Spleen (tissue), 11 donors: ENCODE measurements around the gene SLC29A3. TPM values are rescaled to one million over a fixed set of nuclear protein-coding genes. Genes with fewer than 3 reads are reported as not detected.
A peak's percentile ranks its signal among the peaks of the same experiment; 100 is the strongest.

ENCODE experiments used
- DNase-seq: peaks from one replicate; pipeline ENCODE4 v3.0.0-alpha.2; 2020
- H3K27ac ChIP-seq, 8 donors: fragments of 200-600 bp; sonication (generic) in 7 of 8; 1 replicate in 4 of 8; 2 replicates in 4 of 8; pipeline versions ENCODE4 v1.5.0 to v1.8.0; 2016 to 2021; ENCODE audit warnings: inconsistent platforms in 4 of 8, mild to moderate bottlenecking in 4 of 8, moderate library complexity in 1 of 8
- H3K27me3 ChIP-seq, 7 donors: fragments of 200-600 bp; sonication (generic) in 6 of 7; replicated peaks in 1 of 7; 1 replicate in 4 of 7; 2 replicates in 3 of 7; pipeline versions ENCODE4 v1.5.0 to v1.8.0; 2016 to 2021; ENCODE audit warnings: inconsistent platforms in 3 of 7, mild to moderate bottlenecking in 1 of 7
- H3K36me3 ChIP-seq, 6 donors: fragments of 200-600 bp; sonication (generic) in 5 of 6; 1 replicate in 4 of 6; 2 replicates in 2 of 6; pipeline versions ENCODE4 v1.5.0 to v1.8.0; 2016 to 2021; ENCODE audit warnings: inconsistent platforms in 2 of 6
- H3K4me1 ChIP-seq, 6 donors: fragments of 200-600 bp; sonication (generic) in 5 of 6; 1 replicate in 3 of 6; 2 replicates in 3 of 6; pipeline versions ENCODE4 v1.5.0 to v1.8.0; 2016 to 2021; ENCODE audit warnings: inconsistent platforms in 3 of 6
- H3K4me3 ChIP-seq, 8 donors: fragments of 200-600 bp; sonication (generic) in 7 of 8; 1 replicate in 4 of 8; 2 replicates in 4 of 8; pipeline versions ENCODE4 v1.5.0 to v1.8.0; 2016 to 2021; ENCODE audit warnings: inconsistent platforms in 4 of 8, mild to moderate bottlenecking in 4 of 8, moderate library complexity in 2 of 8
- H3K9me3 ChIP-seq, 8 donors: fragments of 200-600 bp; sonication (generic) in 7 of 8; 1 replicate in 4 of 8; 2 replicates in 4 of 8; pipeline versions ENCODE4 v1.5.0 to v1.8.0; 2016 to 2021; ENCODE audit warnings: inconsistent platforms in 4 of 8
- CTCF ChIP-seq, 11 experiments: fragments of 200-600 bp in 7 of 11; fragments of 450-650 bp in 4 of 11; sonication (generic) in 4 of 11; IDR thresholded peaks in 8 of 11; conservative IDR thresholded peaks in 3 of 11; 1 replicate in 7 of 11; 2 replicates in 4 of 11; pipeline versions ENCODE4 v1.4.0 to v1.8.0; 2016 to 2021; ENCODE audit warnings: antibody characterized with exemption in 11 of 11, inconsistent platforms in 4 of 11, mild to moderate bottlenecking in 1 of 11
- POLR2A ChIP-seq, 3 donors: fragments of 450-650 bp; IDR thresholded peaks; one replicate each; pipeline ENCODE4 v1.5.1; 2017; ENCODE audit warnings: antibody characterized with exemption in 3 of 3, mild to moderate bottlenecking in 1 of 3
- POLR2AphosphoS5 ChIP-seq, 3 donors: sonication (generic); formaldehyde crosslinking; IDR thresholded peaks; one replicate each; pipeline ENCODE4 v1.5.1; 2017; ENCODE audit warnings: antibody characterized with exemption in 3 of 3
- WGBS, 5 donors: extraction: QIAGEN DNeasy Blood & Tissue Kit in 3 of 5; methylation state at CpG; one replicate each; pipeline versions ENCODE4 v1.1.5 to v1.1.7; 2013 to 2018; 5-methylcytosine and 5-hydroxymethylcytosine counted together
- intact Hi-C: fragments of 100-400 bp; cut with DNase I; formaldehyde crosslinking; loops from one replicate; pipeline ENCODE4 v1.15.0; 2023; ENCODE audit warnings: low total_unique reads
- polyA plus RNA-seq, 3 donors: library from polyadenylated mRNA; stranded (reverse); fragments of 200-250 nt; gene quantifications; one replicate each; pipeline ENCODE4 v1.2.1, GENCODE V29; 2013
- total RNA-seq, 7 donors: library from RNA; depleted of rRNA in 3 of 7; stranded (reverse); fragments of >200 nt in 3 of 7; fragmentation: NEBNext Ultra II Directional in 4 of 7; extraction: Animal tissue kit (Norgen Biotek cat#: 25700) in 4 of 7; gene quantifications; one replicate each; pipeline versions ENCODE4 v1.1.0 to v1.2.1, GENCODE V29; 2016 to 2021
- donor health status: healthy with polysubstance abuse.
- donor health status: DM: no; HTN: no; CAD: no; lungs with moderate emphysema.
- donor health status: DM: no; HTN: no; CAD: no.
- donor health status: Bipolar disorder and iron deficiency.
- donor health status: healthy.
- donor health status: DM: no; HTN: no; CAD: no.
- donor health status: DM: yes; HTN: yes; CAD: no.

SLC29A3 gene
- total and polyA plus RNA-seq, 10 donors, result 3.3 to 15.6 (median 7.7) TPM

- Histone ChIP-seq H3K27me3 (no peaks in the 10 kb centered on the region), H3K36me3 (peaks cover 0 to 48% (median 4%) of the 10 kb centered on the region in 6 donors), H3K27ac (no peak overlapping the region), H3K9me3 (no peaks in the 10 kb centered on the region), H3K4me1 (peaks cover 7 to 25% (median 18%) of the 10 kb centered on the region in 6 donors), H3K4me3 (no peak overlapping the region)
- WGBS, 5 donors, result 77 to 92% (median 88%) methylated on average over 4 of the region's 4 CpGs
- intact Hi-C loops, result no loop called here
- DNase-seq, result no peak
- TF ChIP-seq POLR2A (IDR thresholded peaks at IDR 0.05) (no peak), POLR2AphosphoS5 (IDR thresholded peaks at IDR 0.05) (no peak), CTCF (IDR thresholded peaks at IDR 0.05 in 8 of 11, conservative IDR thresholded peaks at IDR 0.05 in 3 of 11) (no peak)
These were observed 11.8 kb downstream of the SLC29A3 start for GRCh38 chr10:71330789-71331404.

GRCh38 chr10:71331736-71332135, 12.7 kb downstream of the SLC29A3 start:
- no peaks in the 10 kb centered on the region for H3K9me3 ChIP-seq
- H3K36me3 ChIP-seq, result peaks cover 0 to 45% (median 4%) of the 10 kb centered on the region in 6 donors
- intact Hi-C loops, result no loop called here
- TF ChIP-seq POLR2A (IDR thresholded peaks at IDR 0.05) (no peak), CTCF (IDR thresholded peaks at IDR 0.05 in 8 of 11, conservative IDR thresholded peaks at IDR 0.05 in 3 of 11) (no peak), POLR2AphosphoS5 (IDR thresholded peaks at IDR 0.05) (no peak)
- H3K27me3 ChIP-seq, result no peaks in the 10 kb centered on the region
- H3K4me3 ChIP-seq, result no peak overlapping the region
- 75 to 85% (median 80%) methylated on average over 4 of the region's 4 CpGs for WGBS, 5 donors
- DNase-seq, result no peak
- H3K4me1 ChIP-seq, result peaks cover 7 to 25% (median 18%) of the 10 kb centered on the region in 6 donors
- no peak overlapping the region for H3K27ac ChIP-seq

GRCh38 chr10:71332466-71332865, 13.4 kb downstream of the SLC29A3 start:
- intact Hi-C loops, result no loop called here
- TF ChIP-seq POLR2A (IDR thresholded peaks at IDR 0.05) (no peak), POLR2AphosphoS5 (IDR thresholded peaks at IDR 0.05) (no peak), CTCF (IDR thresholded peaks at IDR 0.05 in 8 of 11, conservative IDR thresholded peaks at IDR 0.05 in 3 of 11) (no peak)
- Histone ChIP-seq H3K9me3 (no peaks in the 10 kb centered on the region), H3K36me3 (peaks cover 0 to 45% (median 4%) of the 10 kb centered on the region in 6 donors), H3K4me1 (peaks cover 7 to 25% (median 18%) of the 10 kb centered on the region in 6 donors), H3K27me3 (no peaks in the 10 kb centered on the region), H3K4me3 (no peak overlapping the region), H3K27ac (peak overlapping the region in 1 of 8 donors; percentile 43)
- WGBS, 5 donors, result 86 to 93% (median 87%) methylated on average over 5 of the region's 5 CpGs
- DNase-seq, result no peak

- H3K36me3 ChIP-seq, result peaks cover 0 to 45% (median 2%) of the 10 kb centered on the region in 6 donors
- no peak for DNase-seq
These were observed 14.2 kb downstream of the SLC29A3 start for GRCh38 chr10:71333129-71333887.

More at GRCh38 chr10:71333129-71333887, 14.2 kb downstream of the SLC29A3 start:
- peaks cover 7 to 25% (median 18%) of the 10 kb centered on the region in 6 donors for H3K4me1 ChIP-seq
- TF ChIP-seq POLR2AphosphoS5 (IDR thresholded peaks at IDR 0.05) (no peak), POLR2A (IDR thresholded peaks at IDR 0.05) (no peak), CTCF (IDR thresholded peaks at IDR 0.05 in 8 of 11, conservative IDR thresholded peaks at IDR 0.05 in 3 of 11) (no peak)
- H3K27ac ChIP-seq, result peak overlapping the region in 6 of 8 donors; percentile 2 to 61 (median 26)
- H3K4me3 ChIP-seq, result no peak overlapping the region
- H3K9me3 ChIP-seq, result no peaks in the 10 kb centered on the region
- 39 to 55% (median 48%) methylated on average over 8 to 9 of the region's 9 CpGs for WGBS, 5 donors
- H3K27me3 ChIP-seq, result no peaks in the 10 kb centered on the region
- intact Hi-C loops, result no loop called here
